Breast epithelium (tissue), 4 donors: ENCODE results near the gene DAB1. TPM values are rescaled to one million over a fixed set of nuclear protein-coding genes. Genes with fewer than 3 reads are reported as not detected.

Experiments used
- DNase-seq, 2 donors: peaks; one replicate each; pipeline ENCODE4 v3.0.0-alpha.2; 2019; ENCODE audit warnings: low spot score in 2 of 2
- H3K27ac ChIP-seq, 2 donors: fragments of 200-600 bp; sonication (generic) in 1 of 2; one replicate each; pipeline ENCODE4 v1.5.1; 2016 to 2019; ENCODE audit warnings: mild to moderate bottlenecking in 1 of 2
- H3K27me3 ChIP-seq, 2 donors: fragments of 200-600 bp; sonication (generic) in 1 of 2; one replicate each; pipeline versions ENCODE4 v1.5.1 to v1.6.0; 2017 to 2019; ENCODE audit warnings: control low read depth in 1 of 2, mild to moderate bottlenecking in 1 of 2
- H3K36me3 ChIP-seq: fragments of 200-600 bp; one replicate; pipeline ENCODE4 v1.5.1; 2019
- H3K4me1 ChIP-seq, 2 donors: fragments of 200-600 bp; sonication (generic); one replicate each; pipeline ENCODE4 v1.5.1; 2016 to 2019; ENCODE audit warnings: control low read depth in 1 of 2
- H3K4me3 ChIP-seq, 3 donors: fragments of 200-600 bp; sonication (generic); 1 replicate in 2 of 3; 2 replicates in 1 of 3; pipeline ENCODE4 v1.5.1; 2016 to 2019; ENCODE audit warnings: mild to moderate bottlenecking in 3 of 3, moderate library complexity in 2 of 3
- H3K9me3 ChIP-seq, 2 donors: fragments of 200-600 bp; sonication (generic) in 1 of 2; one replicate each; pipeline ENCODE4 v1.5.1; 2016 to 2019; ENCODE audit warnings: control low read depth in 1 of 2
- POLR2A ChIP-seq: fragments of 450-650 bp; IDR thresholded peaks from one replicate; pipeline ENCODE4 v1.6.1; 2016; ENCODE audit warnings: antibody characterized with exemption, mild to moderate bottlenecking, moderate library complexity
- POLR2AphosphoS5 ChIP-seq, 3 donors: sonication (generic); formaldehyde crosslinking; IDR thresholded peaks; one replicate each; pipeline ENCODE4 v1.6.1; 2017; ENCODE audit warnings: antibody characterized with exemption in 3 of 3
- intact Hi-C: fragments of 100-400 bp; cut with DNase I; formaldehyde crosslinking; loops from one replicate; pipeline ENCODE4 v1.15.1; 2023; ENCODE audit warnings: low total_unique reads
- total RNA-seq, 3 donors: library from RNA; depleted of rRNA; stranded (reverse); fragments of >200 nt; gene quantifications; one replicate each; pipeline ENCODE4 v1.1.0, GENCODE V29; 2016
- TF ChIP-seq, protein P1 (sequence below), 3 donors: fragments of 450-650 bp; IDR thresholded peaks; one replicate each; pipeline ENCODE4 v1.5.1; 2016 to 2017; ENCODE audit warnings: antibody characterized with exemption in 3 of 3, mild to moderate bottlenecking in 3 of 3, moderate library complexity in 3 of 3

Gene DAB1
- total RNA-seq, 3 donors from 2014 or later, result 0.48 to 0.66 (median 0.59) TPM

DNA sequence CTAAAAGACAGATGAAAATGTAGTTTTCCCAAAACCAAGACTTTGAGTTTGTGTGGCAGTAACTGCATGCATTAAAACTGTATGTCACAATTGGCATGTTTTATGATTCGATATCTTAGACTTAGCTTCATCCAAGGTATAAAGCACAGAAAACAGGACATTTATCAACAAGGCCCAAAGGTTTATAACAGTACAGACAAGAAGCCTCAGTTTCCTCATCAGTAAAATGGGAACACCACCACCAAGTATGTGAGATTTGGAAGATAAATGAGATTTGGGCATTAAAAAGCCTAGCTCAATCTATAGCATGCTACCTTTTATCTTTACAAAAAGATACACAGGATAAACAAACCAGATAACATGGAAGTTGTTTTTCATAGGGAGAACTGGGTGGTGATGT lies 128.5 kb downstream of the DAB1 start:
- intact Hi-C loops, result no loop called here
- Histone ChIP-seq H3K36me3 (no peaks in the 10 kb centered on the region), H3K4me3 (no peak overlapping the region), H3K27ac (no peak overlapping the region), H3K4me1 (no peaks in the 10 kb centered on the region), H3K9me3 (no peaks in the 10 kb centered on the region), H3K27me3 (no peaks in the 10 kb centered on the region)
- no peak for DNase-seq
- no peak for TF ChIP-seq POLR2A
- TF ChIP-seq POLR2AphosphoS5 (IDR thresholded peaks at IDR 0.05), result no peak
- TF ChIP-seq, protein P1, sequence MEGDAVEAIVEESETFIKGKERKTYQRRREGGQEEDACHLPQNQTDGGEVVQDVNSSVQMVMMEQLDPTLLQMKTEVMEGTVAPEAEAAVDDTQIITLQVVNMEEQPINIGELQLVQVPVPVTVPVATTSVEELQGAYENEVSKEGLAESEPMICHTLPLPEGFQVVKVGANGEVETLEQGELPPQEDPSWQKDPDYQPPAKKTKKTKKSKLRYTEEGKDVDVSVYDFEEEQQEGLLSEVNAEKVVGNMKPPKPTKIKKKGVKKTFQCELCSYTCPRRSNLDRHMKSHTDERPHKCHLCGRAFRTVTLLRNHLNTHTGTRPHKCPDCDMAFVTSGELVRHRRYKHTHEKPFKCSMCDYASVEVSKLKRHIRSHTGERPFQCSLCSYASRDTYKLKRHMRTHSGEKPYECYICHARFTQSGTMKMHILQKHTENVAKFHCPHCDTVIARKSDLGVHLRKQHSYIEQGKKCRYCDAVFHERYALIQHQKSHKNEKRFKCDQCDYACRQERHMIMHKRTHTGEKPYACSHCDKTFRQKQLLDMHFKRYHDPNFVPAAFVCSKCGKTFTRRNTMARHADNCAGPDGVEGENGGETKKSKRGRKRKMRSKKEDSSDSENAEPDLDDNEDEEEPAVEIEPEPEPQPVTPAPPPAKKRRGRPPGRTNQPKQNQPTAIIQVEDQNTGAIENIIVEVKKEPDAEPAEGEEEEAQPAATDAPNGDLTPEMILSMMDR (IDR thresholded peaks at IDR 0.05), result no peak

- intact Hi-C loops, result no loop called here
These were observed 129.7 kb downstream of the DAB1 start for GRCh38 chr1:57294177-57294576.

DNA sequence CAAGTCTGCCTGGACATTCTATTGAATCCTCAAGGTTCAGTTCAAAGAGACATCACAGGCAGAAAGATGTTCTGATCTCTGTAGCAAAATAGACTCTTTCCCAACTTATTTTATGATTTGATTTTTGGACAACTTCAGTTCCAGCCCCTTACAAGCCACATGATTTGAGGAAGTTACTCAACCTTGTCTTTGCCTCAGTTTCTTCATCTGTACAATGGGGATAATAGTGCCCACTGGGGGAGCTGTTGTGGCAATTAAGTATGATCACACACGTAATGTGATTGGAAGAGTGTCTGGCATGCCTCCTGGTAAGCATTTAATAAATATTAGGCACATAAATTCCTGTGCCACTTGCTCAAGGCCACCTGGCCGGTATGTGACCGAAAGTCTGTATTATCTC lies 130.6 kb downstream of the DAB1 start:
- DNase-seq, result no peak
- Histone ChIP-seq H3K9me3 (no peaks in the 10 kb centered on the region), H3K36me3 (no peaks in the 10 kb centered on the region), H3K4me3 (no peak overlapping the region), H3K27me3 (no peaks in the 10 kb centered on the region), H3K27ac (no peak overlapping the region), H3K4me1 (no peaks in the 10 kb centered on the region)
- TF ChIP-seq, protein P1 (IDR thresholded peaks at IDR 0.05), result no peak
- TF ChIP-seq POLR2A, result no peak
- no peak for TF ChIP-seq POLR2AphosphoS5 (IDR thresholded peaks at IDR 0.05)
- intact Hi-C loops, result no loop called here

More at GRCh38 chr1:57294177-57294576, 129.7 kb downstream of the DAB1 start:
- H3K36me3 ChIP-seq, result no peaks in the 10 kb centered on the region
- H3K27ac ChIP-seq, result no peak overlapping the region
- no peak for DNase-seq
- no peaks in the 10 kb centered on the region for H3K27me3 ChIP-seq
- no peak for TF ChIP-seq POLR2AphosphoS5 (IDR thresholded peaks at IDR 0.05)
- no peaks in the 10 kb centered on the region for H3K9me3 ChIP-seq
- no peak overlapping the region for H3K4me3 ChIP-seq
- H3K4me1 ChIP-seq, result no peaks in the 10 kb centered on the region

DNA sequence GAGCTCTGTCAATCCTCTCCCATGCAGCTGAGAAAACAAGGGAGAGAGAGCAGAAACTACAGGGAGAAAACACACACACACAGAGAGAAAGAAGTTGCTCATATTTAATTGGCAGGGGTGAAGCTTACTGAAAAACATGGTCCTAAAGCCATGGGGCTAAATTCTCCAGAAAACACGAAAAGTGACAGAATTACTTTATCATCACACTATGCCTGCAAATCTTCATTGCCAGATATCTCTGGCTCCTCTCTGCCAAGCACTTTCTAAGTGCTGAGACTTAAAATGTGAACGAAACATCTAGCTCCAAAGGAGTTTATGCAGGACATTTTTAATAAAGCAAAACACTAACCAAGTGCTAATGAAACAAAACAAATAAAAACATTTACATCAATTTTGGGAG lies 134.1 kb downstream of the DAB1 start:
- no peak for DNase-seq
- TF ChIP-seq, protein P1 (IDR thresholded peaks at IDR 0.05), result no peak
- TF ChIP-seq POLR2AphosphoS5 (IDR thresholded peaks at IDR 0.05), result no peak
- H3K27ac ChIP-seq, result no peak overlapping the region

GRCh38 chr1:57285992-57286391 lies 137.9 kb downstream of the DAB1 start:
- intact Hi-C loops, result no loop called here
- TF ChIP-seq, protein P1 (IDR thresholded peaks at IDR 0.05), result no peak
- TF ChIP-seq POLR2AphosphoS5 (IDR thresholded peaks at IDR 0.05), result no peak
- TF ChIP-seq POLR2A, result no peak
- DNase-seq, result no peak

More for the DNA sequence above, 134.1 kb downstream of the DAB1 start:
- Histone ChIP-seq H3K27me3 (no peaks in the 10 kb centered on the region), H3K9me3 (no peaks in the 10 kb centered on the region), H3K4me3 (no peak overlapping the region), H3K36me3 (no peaks in the 10 kb centered on the region), H3K4me1 (no peaks in the 10 kb centered on the region)
- intact Hi-C loops, result no loop called here

GRCh38 chr1:57282411-57282810 lies 141.4 kb downstream of the DAB1 start:
- H3K36me3 ChIP-seq, result no peaks in the 10 kb centered on the region
- no peaks in the 10 kb centered on the region for H3K27me3 ChIP-seq
- intact Hi-C loops, result no loop called here
- TF ChIP-seq, protein P1 (IDR thresholded peaks at IDR 0.05), result no peak
- TF ChIP-seq POLR2AphosphoS5 (IDR thresholded peaks at IDR 0.05) (no peak), POLR2A (no peak)
- H3K4me1 ChIP-seq, result no peaks in the 10 kb centered on the region
- DNase-seq, result no peak
- no peak overlapping the region for H3K27ac ChIP-seq
- no peaks in the 10 kb centered on the region for H3K9me3 ChIP-seq
- H3K4me3 ChIP-seq, result no peak overlapping the region

More at GRCh38 chr1:57285992-57286391, 137.9 kb downstream of the DAB1 start:
- Histone ChIP-seq H3K4me1 (no peaks in the 10 kb centered on the region), H3K4me3 (no peak overlapping the region), H3K36me3 (no peaks in the 10 kb centered on the region), H3K9me3 (no peaks in the 10 kb centered on the region), H3K27ac (no peak overlapping the region), H3K27me3 (no peaks in the 10 kb centered on the region)
